ENCODE results near the gene YIPF1.
"Not testable (repeated sequence)": the region's sequence is repeated elsewhere in the genome, so short reads cannot be mapped to it uniquely, and the experiment has no call there.

YIPF1 gene

DNA sequence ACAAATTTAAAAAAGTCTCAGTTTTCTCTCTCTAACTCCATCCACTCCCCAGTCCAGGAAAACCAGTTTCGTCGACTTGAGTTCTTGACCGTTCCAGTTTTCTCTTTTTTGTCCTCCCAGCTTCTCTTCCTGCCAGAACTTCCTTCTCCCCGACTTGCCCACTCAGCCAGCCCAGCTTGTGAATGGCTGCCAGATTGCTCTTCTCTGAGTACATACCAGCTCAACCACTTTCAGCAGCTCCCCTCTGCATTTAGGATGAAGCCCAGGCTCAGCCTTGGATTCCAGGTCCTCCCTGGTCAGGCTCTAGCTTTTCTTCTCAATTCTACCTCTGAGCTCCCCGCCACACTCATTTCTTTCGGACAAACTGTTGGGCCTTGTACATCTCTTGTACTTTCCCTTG, 5.8 kb upstream of the YIPF1 start:
- H3K27ac ChIP-seq (ENCODE audit: low read depth, low read length): no peak overlapping the region
- no peaks in the 10 kb centered on the region for H3K27me3 ChIP-seq (ENCODE audit: control insufficient read depth in 1 of 2, insufficient read depth in 2 of 2, low read length in 2 of 2)
- H3K36me3 ChIP-seq (ENCODE audit: control insufficient read depth in 1 of 2, insufficient read depth in 2 of 2, low read length in 2 of 2): no peaks in the 10 kb centered on the region
- H3K4me1 ChIP-seq (ENCODE audit: control insufficient read depth in 1 of 2, insufficient read depth in 2 of 2, low read length in 2 of 2): peaks cover 8 to 9% of the 10 kb centered on the region in 2 donors
- H3K9me3 ChIP-seq (ENCODE audit: control insufficient read depth in 1 of 2, low read length in 2 of 2): no peaks in the 10 kb centered on the region
- H3K9ac ChIP-seq (ENCODE audit: low read depth in 1 of 2, low read length in 2 of 2): no peak overlapping the region
- no peak overlapping the region for H3K4me3 ChIP-seq (ENCODE audit: low read depth in 1 of 2, low read length in 2 of 2)

DNA sequence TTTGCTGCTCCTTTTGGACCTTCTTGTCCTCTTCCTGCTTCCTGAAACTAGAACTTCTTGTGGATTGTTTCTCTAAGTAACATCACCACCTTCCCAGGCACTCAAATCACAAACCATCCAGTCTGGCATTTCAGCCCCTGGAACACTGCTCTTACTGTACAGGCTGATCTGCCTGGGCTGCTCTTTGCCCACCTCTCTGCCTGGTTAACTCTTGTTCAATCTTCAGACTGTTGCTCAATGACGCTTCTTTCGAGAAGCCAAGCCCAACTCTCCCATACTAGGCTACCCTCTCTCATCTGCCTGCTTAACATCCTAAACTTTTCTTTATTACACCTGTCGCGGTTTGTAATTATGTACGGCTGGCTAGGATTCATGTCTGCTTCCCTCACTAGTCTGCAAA, 5.0 kb upstream of the YIPF1 start:
- Histone ChIP-seq H3K9me3 (ENCODE audit: control insufficient read depth in 1 of 2, low read length in 2 of 2) (no peaks in the 10 kb centered on the region), H3K4me1 (ENCODE audit: control insufficient read depth in 1 of 2, insufficient read depth in 2 of 2, low read length in 2 of 2) (peaks cover 12 to 14% of the 10 kb centered on the region in 2 donors), H3K27ac (ENCODE audit: low read depth, low read length) (no peak overlapping the region), H3K27me3 (ENCODE audit: control insufficient read depth in 1 of 2, insufficient read depth in 2 of 2, low read length in 2 of 2) (no peaks in the 10 kb centered on the region), H3K36me3 (ENCODE audit: control insufficient read depth in 1 of 2, insufficient read depth in 2 of 2, low read length in 2 of 2) (no peaks in the 10 kb centered on the region), H3K4me3 (ENCODE audit: low read depth in 1 of 2, low read length in 2 of 2) (no peak overlapping the region), H3K9ac (ENCODE audit: low read depth in 1 of 2, low read length in 2 of 2) (no peak overlapping the region)

DNA sequence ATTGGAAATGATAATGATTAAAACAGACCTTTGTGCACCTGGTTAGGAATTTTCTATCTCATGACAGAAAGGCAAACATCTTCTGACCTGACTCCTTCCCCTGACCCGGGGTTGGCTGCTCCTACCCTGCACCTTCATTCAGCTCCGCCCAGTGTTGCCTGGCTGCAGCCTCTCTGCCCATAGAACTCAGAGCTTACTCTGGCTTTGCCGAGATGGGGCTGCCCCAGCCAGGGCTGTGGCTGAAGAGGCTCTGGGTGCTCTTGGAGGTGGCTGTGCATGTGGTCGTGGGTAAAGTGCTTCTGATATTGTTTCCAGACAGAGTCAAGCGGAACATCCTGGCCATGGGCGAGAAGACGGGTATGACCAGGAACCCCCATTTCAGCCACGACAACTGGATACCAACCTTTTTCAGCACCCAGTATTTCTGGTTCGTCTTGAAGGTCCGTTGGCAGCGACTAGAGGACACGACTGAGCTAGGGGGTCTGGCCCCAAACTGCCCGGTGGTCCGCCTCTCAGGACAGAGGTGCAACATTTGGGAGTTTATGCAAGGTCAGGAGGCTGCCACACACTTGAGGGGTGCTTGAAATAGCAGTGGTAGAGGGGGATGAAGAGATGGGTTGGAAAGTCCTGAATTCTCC, 4.5 kb upstream of the YIPF1 start, which contains the start of gene DIO1:
Gene DIO1 (plus strand): TSS at position 189 of the 638 bp plus-strand sequence. CDS start 24 bp downstream, at position 213.
- no peaks in the 10 kb centered on the region for H3K9me3 ChIP-seq (ENCODE audit: control insufficient read depth in 1 of 2, low read length in 2 of 2)
- no peak within 1 kb of the TSS for H3K4me3 ChIP-seq (ENCODE audit: low read depth in 1 of 2, low read length in 2 of 2)
- H3K4me1 ChIP-seq (ENCODE audit: control insufficient read depth in 1 of 2, insufficient read depth in 2 of 2, low read length in 2 of 2): peaks cover 11 to 12% of the 10 kb centered on the region in 2 donors
- H3K9ac ChIP-seq (ENCODE audit: low read depth in 1 of 2, low read length in 2 of 2): no peak within 1 kb of the TSS
- H3K27me3 ChIP-seq (ENCODE audit: control insufficient read depth in 1 of 2, insufficient read depth in 2 of 2, low read length in 2 of 2): no peaks in the 10 kb centered on the region
- H3K36me3 ChIP-seq (ENCODE audit: control insufficient read depth in 1 of 2, insufficient read depth in 2 of 2, low read length in 2 of 2): no peaks in the 10 kb centered on the region
- no peak within 1 kb of the TSS for H3K27ac ChIP-seq (ENCODE audit: low read depth, low read length)

DNA sequence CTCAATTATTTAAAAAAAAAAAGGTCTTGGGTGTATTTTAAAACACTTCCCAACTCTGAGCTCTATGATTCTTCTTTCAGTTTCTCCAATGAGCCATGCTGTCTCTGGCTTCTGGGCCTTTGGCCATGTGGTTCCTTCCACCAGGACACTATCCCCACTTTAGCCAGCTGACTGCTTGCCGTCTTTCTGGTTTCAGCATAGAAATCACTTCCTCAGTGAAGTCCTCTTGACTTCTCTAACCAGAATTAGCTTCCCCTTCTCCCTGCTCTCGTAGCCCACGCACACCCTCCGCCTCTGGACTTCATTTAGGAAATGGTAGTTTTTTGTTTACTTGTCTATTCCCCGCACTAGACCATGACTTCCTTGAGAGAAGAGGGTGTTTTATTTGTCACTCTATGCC, 3.3 kb upstream of the YIPF1 start:
- Histone ChIP-seq H3K27me3 (ENCODE audit: control insufficient read depth in 1 of 2, insufficient read depth in 2 of 2, low read length in 2 of 2) (no peaks in the 10 kb centered on the region), H3K27ac (ENCODE audit: low read depth, low read length) (no peak overlapping the region), H3K9me3 (ENCODE audit: control insufficient read depth in 1 of 2, low read length in 2 of 2) (no peaks in the 10 kb centered on the region), H3K36me3 (ENCODE audit: control insufficient read depth in 1 of 2, insufficient read depth in 2 of 2, low read length in 2 of 2) (no peaks in the 10 kb centered on the region), H3K9ac (ENCODE audit: low read depth in 1 of 2, low read length in 2 of 2) (no peak overlapping the region), H3K4me3 (ENCODE audit: low read depth in 1 of 2, low read length in 2 of 2) (no peak overlapping the region), H3K4me1 (ENCODE audit: control insufficient read depth in 1 of 2, insufficient read depth in 2 of 2, low read length in 2 of 2) (peaks cover 15 to 16% of the 10 kb centered on the region in 2 donors)

DNA sequence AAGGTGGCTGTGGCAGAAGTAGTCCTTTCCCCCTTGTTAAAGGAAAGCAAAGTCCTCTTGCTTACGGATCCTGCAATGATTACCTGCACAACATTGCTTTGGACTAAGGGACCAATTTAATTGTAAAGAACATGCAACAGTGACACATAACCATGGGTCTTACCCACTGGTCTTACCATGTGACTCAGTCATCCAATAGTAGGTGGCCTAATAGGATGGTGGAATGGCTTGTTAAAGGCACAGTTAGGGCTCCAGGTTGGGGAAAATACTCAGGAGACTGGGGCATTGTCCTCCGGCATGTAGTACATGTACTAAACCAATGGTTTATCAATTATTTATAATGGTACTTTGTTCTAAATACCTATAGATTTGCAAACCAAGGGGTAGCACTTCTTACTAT, 2.1 kb upstream of the YIPF1 start:
- Histone ChIP-seq H3K9me3 (ENCODE audit: control insufficient read depth in 1 of 2, low read length in 2 of 2) (no peaks in the 10 kb centered on the region), H3K9ac (ENCODE audit: low read depth in 1 of 2, low read length in 2 of 2) (no peak overlapping the region), H3K27me3 (ENCODE audit: control insufficient read depth in 1 of 2, insufficient read depth in 2 of 2, low read length in 2 of 2) (no peaks in the 10 kb centered on the region)

DNA sequence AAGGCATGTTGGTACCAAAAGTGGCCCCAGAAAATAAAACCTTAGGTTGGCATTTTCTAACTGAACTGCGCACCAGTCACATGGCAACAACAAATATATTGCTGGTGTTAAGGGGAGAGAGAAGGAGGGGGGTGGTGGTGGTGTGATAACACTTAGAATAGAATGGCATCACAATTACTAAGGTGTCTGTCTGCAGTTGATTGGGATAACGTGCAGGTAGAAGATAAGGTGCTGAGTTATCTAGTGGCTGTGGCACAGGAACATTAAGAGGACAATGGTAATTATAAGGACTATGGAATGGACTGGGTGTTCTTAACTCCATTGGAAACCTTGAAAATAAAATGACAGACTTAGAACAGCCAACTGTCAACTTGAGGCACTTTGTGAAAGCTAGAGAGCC, 1.4 kb upstream of the YIPF1 start:
- Histone ChIP-seq H3K36me3 (ENCODE audit: control insufficient read depth in 1 of 2, insufficient read depth in 2 of 2, low read length in 2 of 2) (peaks cover 0 to 11% of the 10 kb centered on the region in 2 donors), H3K9me3 (ENCODE audit: control insufficient read depth in 1 of 2, low read length in 2 of 2) (no peaks in the 10 kb centered on the region), H3K27me3 (ENCODE audit: control insufficient read depth in 1 of 2, insufficient read depth in 2 of 2, low read length in 2 of 2) (no peaks in the 10 kb centered on the region), H3K27ac (ENCODE audit: low read depth, low read length) (no peak overlapping the region), H3K9ac (ENCODE audit: low read depth in 1 of 2, low read length in 2 of 2) (no peak overlapping the region), H3K4me1 (ENCODE audit: control insufficient read depth in 1 of 2, insufficient read depth in 2 of 2, low read length in 2 of 2) (peaks cover 15 to 16% of the 10 kb centered on the region in 2 donors), H3K4me3 (ENCODE audit: low read depth in 1 of 2, low read length in 2 of 2) (no peak overlapping the region)

More for the DNA sequence above, 2.1 kb upstream of the YIPF1 start:
- Histone ChIP-seq H3K4me1 (ENCODE audit: control insufficient read depth in 1 of 2, insufficient read depth in 2 of 2, low read length in 2 of 2) (peaks cover 15 to 16% of the 10 kb centered on the region in 2 donors), H3K4me3 (ENCODE audit: low read depth in 1 of 2, low read length in 2 of 2) (no peak overlapping the region), H3K27ac (ENCODE audit: low read depth, low read length) (no peak overlapping the region), H3K36me3 (ENCODE audit: control insufficient read depth in 1 of 2, insufficient read depth in 2 of 2, low read length in 2 of 2) (peaks cover 0 to 9% of the 10 kb centered on the region in 2 donors)

DNA sequence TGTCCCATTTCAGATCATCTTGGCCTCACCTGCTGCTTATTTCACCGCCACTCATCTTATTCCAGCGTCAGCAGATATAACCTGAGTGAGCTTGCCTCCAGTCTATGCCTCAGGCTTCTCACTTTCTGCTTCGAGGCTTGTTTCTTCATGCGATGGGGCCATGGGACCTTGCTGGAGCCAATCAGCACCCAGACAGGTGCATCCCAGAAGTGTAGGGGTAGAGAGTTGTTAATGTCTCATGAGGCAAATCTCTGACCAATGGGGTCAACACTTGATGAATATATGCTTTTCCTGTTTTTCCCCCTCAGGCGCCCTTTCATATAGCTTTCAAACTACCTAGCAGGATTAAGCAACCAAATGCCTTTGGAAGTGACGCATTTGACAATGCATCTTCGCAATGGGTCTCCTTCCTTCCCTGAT, 935 bp upstream of the YIPF1 start:
- H3K4me3 ChIP-seq (ENCODE audit: low read depth in 1 of 2, low read length in 2 of 2): peak overlapping the region; percentile 89 to 95
- H3K27me3 ChIP-seq (ENCODE audit: control insufficient read depth in 1 of 2, insufficient read depth in 2 of 2, low read length in 2 of 2): no peaks in the 10 kb centered on the region
- no peak overlapping the region for H3K27ac ChIP-seq (ENCODE audit: low read depth, low read length)
- H3K4me1 ChIP-seq (ENCODE audit: control insufficient read depth in 1 of 2, insufficient read depth in 2 of 2, low read length in 2 of 2): peaks cover 15 to 16% of the 10 kb centered on the region in 2 donors
- H3K9me3 ChIP-seq (ENCODE audit: control insufficient read depth in 1 of 2, low read length in 2 of 2): no peaks in the 10 kb centered on the region
- H3K36me3 ChIP-seq (ENCODE audit: control insufficient read depth in 1 of 2, insufficient read depth in 2 of 2, low read length in 2 of 2): peaks cover 0 to 11% of the 10 kb centered on the region in 2 donors
- peak overlapping the region; percentile 55 to 82 for H3K9ac ChIP-seq (ENCODE audit: low read depth in 1 of 2, low read length in 2 of 2)

DNA sequence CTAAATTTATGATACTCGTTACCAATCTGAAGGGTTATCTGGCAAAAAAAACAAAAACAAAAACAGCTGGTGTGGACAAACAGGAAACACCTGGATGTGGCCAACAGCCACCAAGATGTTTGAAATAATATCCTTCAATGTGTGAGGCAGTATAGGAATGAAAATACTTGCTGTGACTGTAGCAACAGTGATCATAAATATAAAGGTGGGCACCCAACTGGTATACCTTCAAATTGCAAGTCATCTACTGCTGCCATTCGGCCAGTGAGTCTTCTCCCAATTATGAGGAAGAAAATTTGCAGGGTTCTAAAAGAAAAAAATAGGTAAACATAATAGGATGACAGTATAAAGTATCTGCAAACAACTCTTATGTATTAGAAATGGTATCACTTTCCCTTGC, 916 bp downstream of the YIPF1 start:
- peaks cover 15 to 16% of the 10 kb centered on the region in 2 donors for H3K4me1 ChIP-seq (ENCODE audit: control insufficient read depth in 1 of 2, insufficient read depth in 2 of 2, low read length in 2 of 2)
- peaks cover 0 to 15% of the 10 kb centered on the region in 2 donors for H3K36me3 ChIP-seq (ENCODE audit: control insufficient read depth in 1 of 2, insufficient read depth in 2 of 2, low read length in 2 of 2)
- no peak overlapping the region for H3K27ac ChIP-seq (ENCODE audit: low read depth, low read length)
- H3K9ac ChIP-seq (ENCODE audit: low read depth in 1 of 2, low read length in 2 of 2): peak overlapping the region in 1 of 2 donors; percentile 82
- peak overlapping the region; percentile 89 to 95 for H3K4me3 ChIP-seq (ENCODE audit: low read depth in 1 of 2, low read length in 2 of 2)
- no peaks in the 10 kb centered on the region for H3K27me3 ChIP-seq (ENCODE audit: control insufficient read depth in 1 of 2, insufficient read depth in 2 of 2, low read length in 2 of 2)
- no peaks in the 10 kb centered on the region for H3K9me3 ChIP-seq (ENCODE audit: control insufficient read depth in 1 of 2, low read length in 2 of 2)

DNA sequence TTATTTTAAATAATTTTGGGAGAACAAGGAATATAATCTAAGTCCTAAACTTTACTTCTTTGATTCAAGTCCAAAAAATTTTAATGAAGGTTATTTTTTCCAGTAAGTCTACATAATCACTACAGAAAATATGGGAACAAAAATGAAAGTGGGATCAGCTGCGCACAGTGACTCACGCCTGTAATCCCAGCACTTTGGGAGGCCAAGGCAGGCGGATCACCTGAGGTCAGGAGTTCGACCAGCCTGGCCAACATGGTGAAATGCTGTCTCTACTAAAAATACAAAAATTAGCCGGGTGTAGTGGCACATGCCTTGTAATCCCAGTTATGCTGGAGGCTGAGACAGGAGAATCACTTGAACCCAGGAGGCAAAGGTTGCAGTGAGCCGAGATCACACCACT, 6.0 kb downstream of the YIPF1 start:
- H3K4me1 ChIP-seq (ENCODE audit: control insufficient read depth in 1 of 2, insufficient read depth in 2 of 2, low read length in 2 of 2); H3K27me3 ChIP-seq (ENCODE audit: control insufficient read depth in 1 of 2, insufficient read depth in 2 of 2, low read length in 2 of 2); H3K9me3 ChIP-seq (ENCODE audit: control insufficient read depth in 1 of 2, low read length in 2 of 2); H3K9ac ChIP-seq (ENCODE audit: low read depth in 1 of 2, low read length in 2 of 2); H3K4me3 ChIP-seq (ENCODE audit: low read depth in 1 of 2, low read length in 2 of 2); H3K27ac ChIP-seq (ENCODE audit: low read depth, low read length): not testable (repeated sequence)
- peaks cover 9 to 26% of the 10 kb centered on the region in 2 donors for H3K36me3 ChIP-seq (ENCODE audit: control insufficient read depth in 1 of 2, insufficient read depth in 2 of 2, low read length in 2 of 2)

DNA sequence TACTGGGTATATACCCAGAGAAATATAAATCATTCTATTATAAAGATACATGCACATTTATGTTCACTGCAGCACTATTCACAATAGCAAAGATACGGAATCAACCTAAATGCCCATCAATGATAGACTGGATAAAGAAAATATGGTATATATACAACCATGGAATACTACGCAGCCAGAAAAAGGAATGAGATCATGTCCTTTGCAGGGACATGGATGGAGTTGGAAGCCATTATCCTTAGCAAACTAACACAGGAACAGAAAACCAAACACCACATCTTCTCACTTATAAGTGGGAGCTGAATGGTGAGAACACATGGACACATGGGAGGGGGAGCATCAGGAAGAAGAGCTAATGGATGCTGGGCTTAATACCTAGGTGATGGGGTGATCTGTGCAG, 7.7 kb downstream of the YIPF1 start:
- H3K4me1 ChIP-seq (ENCODE audit: control insufficient read depth in 1 of 2, insufficient read depth in 2 of 2, low read length in 2 of 2); H3K27me3 ChIP-seq (ENCODE audit: control insufficient read depth in 1 of 2, insufficient read depth in 2 of 2, low read length in 2 of 2); H3K9me3 ChIP-seq (ENCODE audit: control insufficient read depth in 1 of 2, low read length in 2 of 2); H3K4me3 ChIP-seq (ENCODE audit: low read depth in 1 of 2, low read length in 2 of 2); H3K27ac ChIP-seq (ENCODE audit: low read depth, low read length); H3K9ac ChIP-seq (ENCODE audit: low read depth in 1 of 2, low read length in 2 of 2): not testable (repeated sequence)
- peaks cover 16 to 33% of the 10 kb centered on the region in 2 donors for H3K36me3 ChIP-seq (ENCODE audit: control insufficient read depth in 1 of 2, insufficient read depth in 2 of 2, low read length in 2 of 2)
